AG10803 (cell line): ENCODE measurements around the gene KCNJ10.

ENCODE experiments used
- DNase-seq: peaks from one replicate; pipeline ENCODE4 v3.0.0; 2010; ENCODE audit warnings: low read depth
- H3K4me3 ChIP-seq: 2 replicates; pipeline ENCODE4 v1.5.1; 2011; ENCODE audit warnings: mild to moderate bottlenecking, low read length, control low read depth
- CTCF ChIP-seq: conservative IDR thresholded peaks from 2 replicates; pipeline ENCODE4 v1.5.1; 2011; ENCODE audit warnings: mild to moderate bottlenecking, low read length, control low read depth, inconsistent platforms

Gene KCNJ10

GRCh38 chr1:160020196-160020595 is 49.8 kb downstream of the KCNJ10 start:
- no peak for DNase-seq
- H3K4me3 ChIP-seq, result no peak overlapping the region
- TF ChIP-seq CTCF, result no peak

GRCh38 chr1:160018900-160019299 is 51.1 kb downstream of the KCNJ10 start:
- DNase-seq, result peak; percentile 63
- no peak overlapping the region for H3K4me3 ChIP-seq
- TF ChIP-seq CTCF, result no peak

GRCh38 chr1:160018347-160018746 is 51.6 kb downstream of the KCNJ10 start:
- no peak overlapping the region for H3K4me3 ChIP-seq
- DNase-seq, result no peak
- no peak for TF ChIP-seq CTCF

- DNase-seq, result no peak
- H3K4me3 ChIP-seq, result no peak overlapping the region
- no peak for TF ChIP-seq CTCF
Measured at GRCh38 chr1:160017592-160017991, 52.4 kb downstream of the KCNJ10 start.

GRCh38 chr1:160011781-160012180 is 58.2 kb downstream of the KCNJ10 start:
- no peak for TF ChIP-seq CTCF
- H3K4me3 ChIP-seq, result no peak overlapping the region
- no peak for DNase-seq

- no peak for TF ChIP-seq CTCF
- DNase-seq, result no peak
- H3K4me3 ChIP-seq, result no peak overlapping the region
Measured at GRCh38 chr1:160009801-160010200, 60.2 kb downstream of the KCNJ10 start.

GRCh38 chr1:160009081-160009480 is 60.9 kb downstream of the KCNJ10 start:
- no peak for DNase-seq
- no peak overlapping the region for H3K4me3 ChIP-seq
- no peak for TF ChIP-seq CTCF
